HCT116 (cell line): ENCODE measurements around the gene HINT2. TPM values are rescaled to one million over a fixed set of nuclear protein-coding genes. Genes with fewer than 3 reads are reported as not detected.

Source experiments
- ATAC-seq: fragments of 200-7000 bp; cut with Tn5 transposase; 2 replicates; pipeline ENCODE4 v1.9.1; 2020; ENCODE audit warnings: mild to moderate bottlenecking, moderate library complexity
- BruUV-seq: library from RNA; stranded (reverse); fragments of 400-500 nt; replicated peaks from 2 replicates; lab custom pipeline; 2021; lab: Mats Ljungman, UMichigan
- CTCF ChIA-PET: fragments of 300-600 bp; sonication (Branson Sonifier 250); formaldehyde crosslinking; loops from one replicate; lab custom pipeline; 2021; ENCODE audit warnings: antibody characterized with exemption; lab: Charles Lee
- POLR2A ChIA-PET: fragments of 300-600, 350-600 bp; sonication (Branson Sonifier 250); formaldehyde crosslinking; loops from one replicate; lab custom pipeline; 2021; ENCODE audit warnings: antibody characterized with exemption; lab: Charles Lee
- RAD21 ChIA-PET, 2 experiments: fragments of 300-600 bp; sonication (Branson Sonifier 250); formaldehyde crosslinking; loops; one replicate each; lab custom pipeline; 2023; ENCODE audit warnings: low total read pairs in 2 of 2; ENCODE audit not compliant: uncharacterized antibody in 2 of 2, unreplicated experiment in 2 of 2, low non-redundant PET in 1 of 2; lab: Charles Lee
- DNase-seq: peaks from one replicate; pipeline ENCODE4 v3.0.0-alpha.2; 2010; ENCODE audit warnings: low read depth, low spot score
- H2AFZ ChIP-seq: fragments of 200-600 bp; shearing (Covaris generic), sonication (generic); 2 replicates; pipeline ENCODE4 v1.6.1; 2017; ENCODE audit warnings: low read depth, mixed run types, mixed read lengths, antibody characterized with exemption, low read length; ENCODE audit not compliant: poor library complexity, severe bottlenecking
- H3K27ac ChIP-seq: 2 replicates; pipeline ENCODE4 v1.5.1; 2012; ENCODE audit warnings: low read depth, low read length
- H3K27me3 ChIP-seq: fragments of 200-600 bp; sonication (generic); 2 replicates; pipeline ENCODE4 v1.6.1; 2016; ENCODE audit warnings: mixed run types, low read length, mixed read lengths; ENCODE audit not compliant: insufficient read depth
- H3K36me3 ChIP-seq, 2 experiments: fragments of 200-500 bp in 1 of 2; fragments of 200-600 bp in 1 of 2; sonication (Bioruptor generic) in 1 of 2; sonication (generic) in 1 of 2; 2 replicates each; pipeline versions ENCODE4 v1.5.1 to v1.6.1; 2014 to 2016; ENCODE audit warnings: low read length in 2 of 2, inconsistent platforms in 1 of 2, mixed read lengths in 1 of 2, mixed run types in 1 of 2; ENCODE audit not compliant: insufficient read depth in 2 of 2, control insufficient read depth in 1 of 2
- H3K4me1 ChIP-seq, 2 experiments: fragments of 200-600 bp in 1 of 2; sonication (generic) in 1 of 2; 2 replicates each; pipeline versions ENCODE4 v1.5.1 to v1.6.1; 2012 to 2017; ENCODE audit warnings: low read length in 2 of 2, inconsistent platforms in 1 of 2, mild to moderate bottlenecking in 1 of 2, mixed read lengths in 1 of 2, mixed run types in 1 of 2, moderate library complexity in 1 of 2; ENCODE audit not compliant: insufficient read depth in 2 of 2, control insufficient read depth in 1 of 2
- H3K4me2 ChIP-seq: fragments of 200-600 bp; sonication (generic); 2 replicates; pipeline ENCODE4 v1.6.1; 2017; ENCODE audit warnings: mixed run types, low read length, mixed read lengths
- H3K4me3 ChIP-seq, 2 experiments: fragments of 200-600 bp in 1 of 2; sonication (generic) in 1 of 2; replicated peaks in 1 of 2; 2 replicates each; pipeline ENCODE4 v1.5.1; 2011 to 2016; ENCODE audit warnings: low read length in 2 of 2, control low read depth in 1 of 2, low read depth in 1 of 2, mild to moderate bottlenecking in 1 of 2, mixed read lengths in 1 of 2, mixed run types in 1 of 2
- H3K79me2 ChIP-seq: fragments of 200-600 bp; sonication (generic); 2 replicates; pipeline ENCODE4 v1.6.1; 2017; ENCODE audit warnings: mild to moderate bottlenecking, mixed run types, low read length, moderate library complexity, mixed read lengths; ENCODE audit not compliant: insufficient read depth
- H3K9ac ChIP-seq: fragments of 200-600 bp; sonication (generic); 2 replicates; pipeline ENCODE4 v1.6.1; 2016; ENCODE audit warnings: low read length, mixed read lengths
- H3K9me2 ChIP-seq: fragments of 200-600 bp; sonication (generic), shearing (Covaris generic); 2 replicates; pipeline ENCODE4 v1.6.1; 2017; ENCODE audit warnings: mixed run types, mild to moderate bottlenecking, moderate library complexity; ENCODE audit not compliant: insufficient read depth
- H3K9me3 ChIP-seq, 2 experiments: fragments of 200-500 bp in 1 of 2; fragments of 200-600 bp in 1 of 2; sonication (Bioruptor generic) in 1 of 2; sonication (generic) in 1 of 2; 2 replicates each; pipeline ENCODE4 v1.6.1; 2014 to 2017; ENCODE audit warnings: low read length in 2 of 2, mixed read lengths in 2 of 2, inconsistent platforms in 1 of 2, low read depth in 1 of 2, mild to moderate bottlenecking in 1 of 2, mixed run types in 1 of 2, moderate library complexity in 1 of 2; ENCODE audit not compliant: control insufficient read depth in 1 of 2, insufficient read depth in 1 of 2
- H4K20me1 ChIP-seq: fragments of 200-600 bp; sonication (generic), shearing (Covaris generic); 2 replicates; pipeline ENCODE4 v1.6.1; 2017; ENCODE audit warnings: mixed run types, mild to moderate bottlenecking, moderate library complexity; ENCODE audit not compliant: insufficient read depth
- ATF3 ChIP-seq: IDR thresholded peaks from 2 replicates; pipeline ENCODE4 v1.6.1; 2012
- CTCF ChIP-seq, 3 experiments: fragments of 200-600 bp in 1 of 3; sonication (generic) in 1 of 3; IDR thresholded peaks in 2 of 3; conservative IDR thresholded peaks in 1 of 3; 2 replicates each; pipeline ENCODE4 v1.5.1; 2012 to 2017; ENCODE audit warnings: low read depth in 2 of 3, low read length in 2 of 3, antibody characterized with exemption in 1 of 3, borderline replicate concordance in 1 of 3, control low read depth in 1 of 3, mild to moderate bottlenecking in 1 of 3, mixed read lengths in 1 of 3, mixed run types in 1 of 3, moderate library complexity in 1 of 3; ENCODE audit not compliant: insufficient read depth in 1 of 3
- EZH2 ChIP-seq: fragments of 200-600 bp; sonication (generic); IDR thresholded peaks from 2 replicates; pipeline ENCODE4 v1.6.1; 2017; ENCODE audit warnings: antibody characterized with exemption, mixed run types
- FOSL1 ChIP-seq: IDR thresholded peaks from 2 replicates; pipeline ENCODE4 v1.6.1; 2012; ENCODE audit warnings: low read depth
- JUND ChIP-seq: IDR thresholded peaks from 2 replicates; pipeline ENCODE4 v1.6.1; 2012
- REST ChIP-seq: IDR thresholded peaks from 2 replicates; pipeline ENCODE4 v1.6.1; 2012; ENCODE audit warnings: low read depth
- TCF7L2 ChIP-seq: IDR thresholded peaks from 2 replicates; pipeline ENCODE4 v1.7.0; 2011; ENCODE audit warnings: borderline replicate concordance, inconsistent platforms; ENCODE audit not compliant: insufficient read depth, insufficient read length; ENCODE audit errors: extremely low read depth
- ZNF274 ChIP-seq: fragments of 200-500 bp; sonication (Bioruptor generic); IDR thresholded peaks from 2 replicates; pipeline ENCODE4 v1.6.1; 2014; ENCODE audit warnings: mild to moderate bottlenecking, low read depth, low read length, inconsistent platforms
- intact Hi-C: fragments of 100-400 bp; cut with micrococcal nuclease; formaldehyde crosslinking; loops from 2 replicates; pipeline ENCODE4 v1.10.0; 2022
- total RNA-seq: library from RNA; stranded (reverse); gene quantifications from one replicate; pipeline ENCODE4 v1.2.1, GENCODE V29; 2021; ENCODE audit not compliant: unreplicated experiment

The HINT2 gene
- total RNA-seq, 1 experiment from 2014 or later = 49.0 TPM

- TF ChIP-seq EZH2 (no peak), FOSL1 (no peak)
These were observed 14.3 kb downstream of the HINT2 start (continued) for GRCh38 chr9:35800530-35800929.

- H2AFZ ChIP-seq = no peak overlapping the region
- H3K4me3 ChIP-seq = no peak overlapping the region
- ChIA-PET RAD21 (no interaction called here), POLR2A (interaction anchor here (1.0 kb wide), 1 partner anchor 10 kb away, joined by 4 read pairs; no protein-coding TSS in a partner anchor), CTCF (interaction anchor here (1.0 to 1.8 kb wide), 3 partner anchors 9 to 83 kb away, joined by 3 to 8 read pairs (median 7); no protein-coding TSS in a partner anchor)
- H3K9ac ChIP-seq = no peak overlapping the region
- TF ChIP-seq FOSL1 (0 out of 2 replicates have a peak, but pooled peaks have one; percentile 3), JUND (no peak)
- H3K36me3 ChIP-seq = 0 out of 4 replicates have a peak, but pooled peaks cover 0 to 7% of the 10 kb centered on the region in 2 experiments
- H3K9me3 ChIP-seq = no peaks in the 10 kb centered on the region
- peaks cover 0 to 27% of the 10 kb centered on the region in 2 experiments; a peak in 2 of 4 replicates for H3K4me1 ChIP-seq
- H3K9me2 ChIP-seq = no peaks in the 10 kb centered on the region
- peak overlapping the region; percentile 6; the same call in 1 of the 2 replicates for H3K4me2 ChIP-seq
- DNase-seq (no peak), ATAC-seq (peak; percentile 38; the same call in 1 of the 2 replicates)
- no peaks in the 10 kb centered on the region for H3K79me2 ChIP-seq
- no TSS peak for BruUV-seq
- H3K27me3 ChIP-seq = no peaks in the 10 kb centered on the region
- H4K20me1 ChIP-seq = no peaks in the 10 kb centered on the region
- no peak overlapping the region for H3K27ac ChIP-seq
- intact Hi-C loops = no loop called here
These were observed 16.0 kb downstream of the HINT2 start for GRCh38 chr9:35798658-35799374.

- H3K4me2 ChIP-seq = no peak overlapping the region
- no peaks in the 10 kb centered on the region for H3K79me2 ChIP-seq
- no peaks in the 10 kb centered on the region for H3K9me3 ChIP-seq
- intact Hi-C loops = no loop called here
- DNase-seq (no peak), ATAC-seq (no peak)
- no peak overlapping the region for H3K4me3 ChIP-seq
- ChIA-PET POLR2A (no interaction called here), RAD21 (interaction anchor here in 1 of 2 experiments (0.6 kb wide), 1 partner anchor 9 kb away, joined by 3 read pairs; no protein-coding TSS in a partner anchor)
- H3K9ac ChIP-seq = no peak overlapping the region
- H4K20me1 ChIP-seq = no peaks in the 10 kb centered on the region
- H2AFZ ChIP-seq = no peak overlapping the region
- 0 out of 4 replicates have a peak, but pooled peaks cover 0 to 5% of the 10 kb centered on the region in 2 experiments for H3K36me3 ChIP-seq
- H3K27ac ChIP-seq = no peak overlapping the region
- no peaks in the 10 kb centered on the region for H3K9me2 ChIP-seq
- BruUV-seq = no TSS peak
- TF ChIP-seq TCF7L2 (no peak), ATF3 (no peak), CTCF (IDR thresholded peaks at IDR 0.05 in 2 of 3, conservative IDR thresholded peaks at IDR 0.05 in 1 of 3; ENCODE audit: borderline replicate concordance in 1 of 3, insufficient read depth in 1 of 3, low read depth in 2 of 3, low read length in 2 of 3) (no peak), REST (no peak), ZNF274 (no peak)
- TF ChIP-seq, all 23 proteins: peak for 0
- Histone ChIP-seq H3K4me1 (peaks cover 0 to 27% of the 10 kb centered on the region in 2 experiments; a peak in 2 of 4 replicates), H3K27me3 (no peaks in the 10 kb centered on the region)
- CTCF ChIA-PET = interaction anchor here (1.8 kb wide), 1 partner anchor 7 kb away, joined by 7 read pairs; no protein-coding TSS in a partner anchor
These were observed 17.3 kb downstream of the HINT2 start for GRCh38 chr9:35797311-35798109.
